SU-DHL-6 (cell line): Measurements from ENCODE around the gene SENP7.

Experiments
- EZH2phosphoT487 ChIP-seq: fragments of 200-600 bp; sonication (generic), shearing (Covaris generic); conservative IDR thresholded peaks from 2 replicates; pipeline ENCODE4 v1.6.1; 2018; ENCODE audit warnings: mild to moderate bottlenecking, antibody characterized with exemption, low read length, moderate library complexity, mixed read lengths
- TF ChIP-seq, protein P1 (sequence below): fragments of 200-600 bp; sonication (generic); IDR thresholded peaks from one replicate; pipeline ENCODE4 v1.5.1; 2017; ENCODE audit warnings: antibody characterized with exemption, mild to moderate bottlenecking, low read length, moderate library complexity; ENCODE audit not compliant: insufficient read depth, poor library complexity, severe bottlenecking

DNA sequence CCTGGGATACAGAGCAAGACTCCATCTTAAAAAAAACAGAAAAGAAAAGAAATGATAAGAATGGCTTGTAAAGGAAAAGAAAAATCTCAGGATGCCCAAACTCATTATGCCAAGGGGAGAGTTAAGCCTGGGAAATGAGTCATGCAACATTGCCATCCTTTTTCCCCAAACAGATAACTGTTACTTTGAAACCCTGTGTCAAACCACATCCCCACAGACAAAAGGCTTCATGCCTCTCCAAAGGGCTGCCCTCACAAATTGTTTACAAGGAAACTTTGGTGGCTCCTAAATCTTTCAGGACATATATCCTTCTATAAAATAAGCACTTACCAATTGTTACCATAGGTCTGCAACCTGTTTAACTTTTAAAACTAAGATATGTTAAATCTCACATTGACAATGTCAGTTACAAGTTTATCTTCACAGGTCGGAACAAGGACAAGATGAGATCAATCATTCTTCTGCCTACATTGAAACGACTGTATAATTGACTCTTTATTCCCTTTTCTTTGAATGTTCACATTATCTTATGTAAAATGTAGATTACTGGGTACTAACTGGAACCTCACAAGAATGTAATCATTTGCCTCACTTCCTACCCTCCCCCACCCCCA is 18.6 kb upstream of the SENP7 start:
- TF ChIP-seq, protein P1, sequence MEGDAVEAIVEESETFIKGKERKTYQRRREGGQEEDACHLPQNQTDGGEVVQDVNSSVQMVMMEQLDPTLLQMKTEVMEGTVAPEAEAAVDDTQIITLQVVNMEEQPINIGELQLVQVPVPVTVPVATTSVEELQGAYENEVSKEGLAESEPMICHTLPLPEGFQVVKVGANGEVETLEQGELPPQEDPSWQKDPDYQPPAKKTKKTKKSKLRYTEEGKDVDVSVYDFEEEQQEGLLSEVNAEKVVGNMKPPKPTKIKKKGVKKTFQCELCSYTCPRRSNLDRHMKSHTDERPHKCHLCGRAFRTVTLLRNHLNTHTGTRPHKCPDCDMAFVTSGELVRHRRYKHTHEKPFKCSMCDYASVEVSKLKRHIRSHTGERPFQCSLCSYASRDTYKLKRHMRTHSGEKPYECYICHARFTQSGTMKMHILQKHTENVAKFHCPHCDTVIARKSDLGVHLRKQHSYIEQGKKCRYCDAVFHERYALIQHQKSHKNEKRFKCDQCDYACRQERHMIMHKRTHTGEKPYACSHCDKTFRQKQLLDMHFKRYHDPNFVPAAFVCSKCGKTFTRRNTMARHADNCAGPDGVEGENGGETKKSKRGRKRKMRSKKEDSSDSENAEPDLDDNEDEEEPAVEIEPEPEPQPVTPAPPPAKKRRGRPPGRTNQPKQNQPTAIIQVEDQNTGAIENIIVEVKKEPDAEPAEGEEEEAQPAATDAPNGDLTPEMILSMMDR, result no peak
- no peak for TF ChIP-seq EZH2phosphoT487
